GM12891 (cell line): ENCODE data around the gene MECR.
A peak's percentile ranks its signal among the peaks of the same experiment; 100 is the strongest.

Experiments used
- DNase-seq: peaks from one replicate; pipeline ENCODE4 v3.0.0; 2011; ENCODE audit warnings: low spot score; ENCODE audit not compliant: insufficient read length
- FAIRE-seq: peaks from 2 replicates; lab custom pipeline; 2011; peaks lifted over from hg19 to GRCh38; lab: Jason Lieb, UNC
- PAX5 ChIP-seq: IDR thresholded peaks from 2 replicates; pipeline ENCODE4 v1.6.1; 2011; ENCODE audit warnings: low read length, moderate library complexity, mild to moderate bottlenecking; ENCODE audit not compliant: insufficient read depth, severe bottlenecking
- POLR2A ChIP-seq: IDR thresholded peaks from 2 replicates; pipeline ENCODE4 v1.6.1; 2011; ENCODE audit warnings: low read depth, low read length, control low read depth
- POLR2AphosphoS5 ChIP-seq: IDR thresholded peaks from 2 replicates; pipeline ENCODE4 v1.6.1; 2011; ENCODE audit warnings: low read depth, low read length, control low read depth
- POU2F2 ChIP-seq: IDR thresholded peaks from 2 replicates; pipeline ENCODE4 v1.6.1; 2011; ENCODE audit warnings: low read depth, mild to moderate bottlenecking, control low read depth, low read length, moderate library complexity
- SPI1 ChIP-seq: IDR thresholded peaks from 2 replicates; pipeline ENCODE4 v1.6.1; 2011; ENCODE audit warnings: low read depth, low read length, control low read depth
- TAF1 ChIP-seq: IDR thresholded peaks from 2 replicates; pipeline ENCODE4 v1.6.1; 2011; ENCODE audit warnings: low read depth, low read length, control low read depth

The MECR gene

GRCh38 chr1:29195881-29196291 is 34.8 kb downstream of the MECR start:
- DNase-seq (no peak), FAIRE-seq (no peak)
- TF ChIP-seq POU2F2 (no peak), PAX5 (no peak), TAF1 (no peak)

- DNase-seq (no peak), FAIRE-seq (no peak)
- no peak for TF ChIP-seq POU2F2
- no peak for TF ChIP-seq TAF1
- no peak for TF ChIP-seq POLR2A
- TF ChIP-seq SPI1, result no peak
- no peak for TF ChIP-seq PAX5
- no peak for TF ChIP-seq POLR2AphosphoS5
These were observed 36.8 kb downstream of the MECR start for GRCh38 chr1:29193879-29194455.

- DNase-seq, result no peak
- TF ChIP-seq POLR2A, result no peak
- no peak for TF ChIP-seq POLR2AphosphoS5
- no peak for TF ChIP-seq POU2F2
- TF ChIP-seq SPI1, result no peak
- no peak for TF ChIP-seq PAX5
- TF ChIP-seq TAF1, result no peak
- no peak for FAIRE-seq
These were observed 40.0 kb downstream of the MECR start for GRCh38 chr1:29190718-29191117.

GRCh38 chr1:29186707-29187106 is 44.0 kb downstream of the MECR start:
- DNase-seq, result no peak
- TF ChIP-seq TAF1, result no peak
- TF ChIP-seq PAX5, result no peak
- no peak for TF ChIP-seq POLR2AphosphoS5
- no peak for TF ChIP-seq SPI1
- FAIRE-seq, result no peak

GRCh38 chr1:29186252-29186651 is 44.5 kb downstream of the MECR start:
- FAIRE-seq (no peak), DNase-seq (no peak)

GRCh38 chr1:29183287-29183686 is 47.4 kb downstream of the MECR start:
- DNase-seq (no peak), FAIRE-seq (no peak)
- TF ChIP-seq TAF1, result no peak
- TF ChIP-seq PAX5, result no peak
- TF ChIP-seq POLR2A, result no peak
- no peak for TF ChIP-seq POLR2AphosphoS5
- TF ChIP-seq SPI1, result no peak
- TF ChIP-seq POU2F2, result no peak

More at GRCh38 chr1:29186252-29186651, 44.5 kb downstream of the MECR start:
- TF ChIP-seq TAF1, result no peak
- TF ChIP-seq POLR2A, result no peak
- no peak for TF ChIP-seq SPI1
- TF ChIP-seq POU2F2, result no peak

GRCh38 chr1:29181413-29182225 is 49.1 kb downstream of the MECR start, which contains the start of gene SRSF4:
Gene SRSF4 (minus strand): TSS chr1:29181900. CDS start chr1:29181752, 148 bp downstream.
- peak; percentile 92 for TF ChIP-seq TAF1
- peak; percentile 86 for TF ChIP-seq POLR2A
- TF ChIP-seq PAX5, result peak; percentile 14
- peak; percentile 44 for TF ChIP-seq POU2F2
- peak; percentile 79; the same call in 1 of the 2 replicates for TF ChIP-seq POLR2AphosphoS5
- TF ChIP-seq SPI1, result peak; percentile 54
- FAIRE-seq (peak; percentile 98), DNase-seq (peak; percentile 98)

- no peak for DNase-seq
- no peak for TF ChIP-seq SPI1
- TF ChIP-seq POLR2A, result 0 out of 2 replicates have a peak, but pooled peaks have one; percentile 15
- TF ChIP-seq POU2F2, result no peak
These were observed 50.0 kb downstream of the MECR start for GRCh38 chr1:29180497-29181412.

GRCh38 chr1:29179641-29180184 is 51.0 kb downstream of the MECR start:
- no peak for TF ChIP-seq POLR2A
- FAIRE-seq (peak; percentile 28), DNase-seq (no peak)

More at GRCh38 chr1:29180497-29181412, 50.0 kb downstream of the MECR start:
- peak; percentile 5 for FAIRE-seq

- no peak for DNase-seq
- TF ChIP-seq POLR2AphosphoS5 (no peak), TAF1 (no peak), PAX5 (no peak), POU2F2 (no peak), SPI1 (no peak), POLR2A (no peak)
- no peak for FAIRE-seq
These were observed 53.6 kb downstream of the MECR start for GRCh38 chr1:29177022-29177705.
